Vagina (tissue), 2 donors: ENCODE results near the gene GHR. TPM values are rescaled to one million over a fixed set of nuclear protein-coding genes. Genes with fewer than 3 reads are reported as not detected.

Experiments used
- DNase-seq, 2 donors: peaks; one replicate each; pipeline ENCODE4 v3.0.0-alpha.2; 2017; ENCODE audit errors: extremely low spot score in 2 of 2
- H3K27ac ChIP-seq: fragments of 200-600 bp; sonication (generic); one replicate; pipeline ENCODE4 v1.5.1; 2019
- H3K27me3 ChIP-seq: fragments of 200-600 bp; sonication (generic); one replicate; pipeline ENCODE4 v1.5.1; 2019
- H3K36me3 ChIP-seq, 2 donors: fragments of 200-600 bp; sonication (generic); one replicate each; pipeline ENCODE4 v1.5.1; 2017 to 2019
- H3K4me1 ChIP-seq: fragments of 200-600 bp; sonication (generic); one replicate; pipeline ENCODE4 v1.5.1; 2019
- H3K4me3 ChIP-seq, 2 donors: fragments of 200-600 bp; sonication (generic); 1 replicate in 1 of 2; 2 replicates in 1 of 2; pipeline ENCODE4 v1.5.1; 2016 to 2019
- H3K9me3 ChIP-seq: fragments of 200-600 bp; sonication (generic); one replicate; pipeline ENCODE4 v1.5.1; 2019
- CTCF ChIP-seq, 3 experiments: fragments of 450-650 bp in 2 of 3; fragments of 200-600 bp in 1 of 3; sonication (generic) in 1 of 3; IDR thresholded peaks; one replicate each; pipeline ENCODE4 v1.5.1; 2017 to 2019; ENCODE audit warnings: antibody characterized with exemption in 3 of 3, mild to moderate bottlenecking in 2 of 3, moderate library complexity in 2 of 3
- POLR2A ChIP-seq, 2 donors: fragments of 450-650 bp; IDR thresholded peaks; one replicate each; pipeline ENCODE4 v1.6.1; 2017; ENCODE audit warnings: antibody characterized with exemption in 2 of 2, mild to moderate bottlenecking in 2 of 2, moderate library complexity in 2 of 2
- POLR2AphosphoS5 ChIP-seq, 2 donors: sonication (generic); formaldehyde crosslinking; IDR thresholded peaks; one replicate each; pipeline ENCODE4 v1.9.0; 2017; ENCODE audit warnings: antibody characterized with exemption in 2 of 2, mild to moderate bottlenecking in 2 of 2, low read depth in 1 of 2; ENCODE audit not compliant: insufficient read depth in 1 of 2
- intact Hi-C: fragments of 100-400 bp; cut with DNase I; formaldehyde crosslinking; loops from one replicate; pipeline ENCODE4 v1.15.1; 2023
- total RNA-seq: library from RNA; depleted of rRNA; stranded (reverse); fragments of >200 nt; gene quantifications from one replicate; pipeline ENCODE4 v1.2.3, GENCODE V29; 2016

Gene GHR
- total RNA-seq, 1 donor from 2014 or later: 16.7 TPM

GRCh38 chr5:42599106-42599505, 175.9 kb downstream of the GHR start:
- no peaks in the 10 kb centered on the region for H3K4me1 ChIP-seq
- H3K4me3 ChIP-seq: no peak overlapping the region
- no peaks in the 10 kb centered on the region for H3K27me3 ChIP-seq
- H3K9me3 ChIP-seq: no peaks in the 10 kb centered on the region
- DNase-seq: no peak
- TF ChIP-seq CTCF (IDR thresholded peaks at IDR 0.05): no peak
- TF ChIP-seq POLR2AphosphoS5 (IDR thresholded peaks at IDR 0.05; ENCODE audit: insufficient read depth in 1 of 2, low read depth in 1 of 2): no peak
- TF ChIP-seq POLR2A (IDR thresholded peaks at IDR 0.05): no peak
- H3K27ac ChIP-seq: no peak overlapping the region
- no peaks in the 10 kb centered on the region for H3K36me3 ChIP-seq
- intact Hi-C loops: no loop called here

GRCh38 chr5:42600441-42600840, 177.2 kb downstream of the GHR start:
- Histone ChIP-seq H3K4me3 (no peak overlapping the region), H3K27me3 (no peaks in the 10 kb centered on the region), H3K36me3 (no peaks in the 10 kb centered on the region), H3K27ac (no peak overlapping the region), H3K4me1 (no peaks in the 10 kb centered on the region), H3K9me3 (no peaks in the 10 kb centered on the region)
- intact Hi-C loops: no loop called here
- no peak for DNase-seq
- no peak for TF ChIP-seq POLR2AphosphoS5 (IDR thresholded peaks at IDR 0.05; ENCODE audit: insufficient read depth in 1 of 2, low read depth in 1 of 2)
- TF ChIP-seq CTCF (IDR thresholded peaks at IDR 0.05): no peak
- TF ChIP-seq POLR2A (IDR thresholded peaks at IDR 0.05): no peak

GRCh38 chr5:42604171-42604711, 181.0 kb downstream of the GHR start:
- no peaks in the 10 kb centered on the region for H3K9me3 ChIP-seq
- intact Hi-C loops: no loop called here
- TF ChIP-seq CTCF (IDR thresholded peaks at IDR 0.05) (no peak), POLR2A (IDR thresholded peaks at IDR 0.05) (no peak), POLR2AphosphoS5 (IDR thresholded peaks at IDR 0.05; ENCODE audit: insufficient read depth in 1 of 2, low read depth in 1 of 2) (no peak)
- no peaks in the 10 kb centered on the region for H3K4me1 ChIP-seq
- no peaks in the 10 kb centered on the region for H3K27me3 ChIP-seq
- no peak overlapping the region for H3K27ac ChIP-seq
- H3K36me3 ChIP-seq: no peaks in the 10 kb centered on the region
- H3K4me3 ChIP-seq: no peak overlapping the region
- no peak for DNase-seq

GRCh38 chr5:42605490-42605889, 182.3 kb downstream of the GHR start:
- Histone ChIP-seq H3K27ac (no peak overlapping the region), H3K4me1 (no peaks in the 10 kb centered on the region), H3K4me3 (no peak overlapping the region), H3K9me3 (no peaks in the 10 kb centered on the region), H3K36me3 (no peaks in the 10 kb centered on the region), H3K27me3 (no peaks in the 10 kb centered on the region)
- TF ChIP-seq POLR2A (IDR thresholded peaks at IDR 0.05) (no peak), CTCF (IDR thresholded peaks at IDR 0.05) (no peak), POLR2AphosphoS5 (IDR thresholded peaks at IDR 0.05; ENCODE audit: insufficient read depth in 1 of 2, low read depth in 1 of 2) (no peak)
- DNase-seq: no peak
- intact Hi-C loops: no loop called here

GRCh38 chr5:42606464-42606869, 183.2 kb downstream of the GHR start:
- intact Hi-C loops: loop anchor here (2.0 kb wide), 1 partner anchor 156 kb away; no protein-coding TSS in a partner anchor
- H3K9me3 ChIP-seq: no peaks in the 10 kb centered on the region
- H3K27me3 ChIP-seq: no peaks in the 10 kb centered on the region
- no peak overlapping the region for H3K4me3 ChIP-seq
- H3K4me1 ChIP-seq: no peaks in the 10 kb centered on the region
- no peak for DNase-seq
- TF ChIP-seq CTCF (IDR thresholded peaks at IDR 0.05): no peak
- no peaks in the 10 kb centered on the region for H3K36me3 ChIP-seq
- no peak overlapping the region for H3K27ac ChIP-seq
